Smooth muscle cell (in vitro differentiated cells): Measurements from ENCODE around the gene CREBBP. TPM values are rescaled to one million over a fixed set of nuclear protein-coding genes. Genes with fewer than 3 reads are reported as not detected.

Experiments
- DNase-seq: peaks from one replicate; lab custom pipeline; 2025; ENCODE audit not compliant: unreplicated experiment; lab: John Stamatoyannopoulos, UW
- H2AFZ ChIP-seq: fragments of 200-600 bp; sonication (generic); 2 replicates; pipeline ENCODE4 v1.6.0; 2016; ENCODE audit warnings: antibody characterized with exemption, low read depth, mild to moderate bottlenecking
- H3F3A ChIP-seq: fragments of 200-600 bp; sonication (generic); 2 replicates; pipeline ENCODE4 v1.6.0; 2017; ENCODE audit warnings: antibody characterized with exemption, low read depth
- H3K27ac ChIP-seq: fragments of 200-600 bp; sonication (generic); 2 replicates; pipeline ENCODE4 v1.5.1; 2016; ENCODE audit warnings: low read depth, mild to moderate bottlenecking
- H3K27me3 ChIP-seq: fragments of 200-600 bp; sonication (generic); 2 replicates; pipeline ENCODE4 v1.6.1; 2016; ENCODE audit warnings: low read depth, mild to moderate bottlenecking
- H3K36me3 ChIP-seq: fragments of 200-600 bp; sonication (generic); 2 replicates; pipeline ENCODE4 v1.5.1; 2016; ENCODE audit warnings: low read depth
- H3K4me1 ChIP-seq: fragments of 200-600 bp; sonication (generic); 2 replicates; pipeline ENCODE4 v1.5.1; 2016; ENCODE audit warnings: low read depth
- H3K4me2 ChIP-seq: fragments of 200-600 bp; sonication (generic); 2 replicates; pipeline ENCODE4 v1.6.0; 2016; ENCODE audit warnings: mild to moderate bottlenecking
- H3K4me3 ChIP-seq: fragments of 200-600 bp; sonication (generic); 2 replicates; pipeline ENCODE4 v1.5.1; 2016; ENCODE audit warnings: mild to moderate bottlenecking
- H3K79me2 ChIP-seq: fragments of 200-600 bp; sonication (generic); 2 replicates; pipeline ENCODE4 v1.6.0; 2016; ENCODE audit warnings: low read depth, mild to moderate bottlenecking
- H3K9ac ChIP-seq: fragments of 200-600 bp; sonication (generic); 2 replicates; pipeline ENCODE4 v1.6.0; 2016; ENCODE audit warnings: low read depth
- H3K9me3 ChIP-seq: fragments of 200-600 bp; sonication (generic); replicated peaks from 2 replicates; pipeline ENCODE4 v1.5.1; 2016; ENCODE audit warnings: low read depth
- H4K20me1 ChIP-seq: fragments of 200-600 bp; sonication (generic); 2 replicates; pipeline ENCODE4 v1.6.0; 2016; ENCODE audit warnings: low read depth
- WGBS: methylation state at CpG from one replicate; pipeline ENCODE4 v1.1.7; 2016; ENCODE audit warnings: low lambda C conversion rate; 5-methylcytosine and 5-hydroxymethylcytosine counted together
- polyA plus RNA-seq: library from polyadenylated mRNA; unstranded; fragments of >200 nt; fragmentation: Nextera tagmentation; extraction: Ambion mirVana; gene quantifications from 2 replicates; pipeline ENCODE4 v1.2.1, GENCODE V29; 2016
- total RNA-seq: library from RNA; depleted of rRNA; stranded (reverse); fragments of >200 nt; gene quantifications from 2 replicates; pipeline ENCODE4 v1.2.3, GENCODE V29; 2014
- TF ChIP-seq, protein P1 (sequence below): fragments of 200-600 bp; sonication (generic); IDR thresholded peaks from 2 replicates; pipeline ENCODE4 v1.5.1; 2017; ENCODE audit warnings: borderline replicate concordance, mild to moderate bottlenecking, antibody characterized with exemption; ENCODE audit not compliant: insufficient read depth, poor library complexity, severe bottlenecking

CREBBP gene
- total and polyA plus RNA-seq, 2 experiments from 2014 or later: 14.3 to 19.6 TPM

DNA sequence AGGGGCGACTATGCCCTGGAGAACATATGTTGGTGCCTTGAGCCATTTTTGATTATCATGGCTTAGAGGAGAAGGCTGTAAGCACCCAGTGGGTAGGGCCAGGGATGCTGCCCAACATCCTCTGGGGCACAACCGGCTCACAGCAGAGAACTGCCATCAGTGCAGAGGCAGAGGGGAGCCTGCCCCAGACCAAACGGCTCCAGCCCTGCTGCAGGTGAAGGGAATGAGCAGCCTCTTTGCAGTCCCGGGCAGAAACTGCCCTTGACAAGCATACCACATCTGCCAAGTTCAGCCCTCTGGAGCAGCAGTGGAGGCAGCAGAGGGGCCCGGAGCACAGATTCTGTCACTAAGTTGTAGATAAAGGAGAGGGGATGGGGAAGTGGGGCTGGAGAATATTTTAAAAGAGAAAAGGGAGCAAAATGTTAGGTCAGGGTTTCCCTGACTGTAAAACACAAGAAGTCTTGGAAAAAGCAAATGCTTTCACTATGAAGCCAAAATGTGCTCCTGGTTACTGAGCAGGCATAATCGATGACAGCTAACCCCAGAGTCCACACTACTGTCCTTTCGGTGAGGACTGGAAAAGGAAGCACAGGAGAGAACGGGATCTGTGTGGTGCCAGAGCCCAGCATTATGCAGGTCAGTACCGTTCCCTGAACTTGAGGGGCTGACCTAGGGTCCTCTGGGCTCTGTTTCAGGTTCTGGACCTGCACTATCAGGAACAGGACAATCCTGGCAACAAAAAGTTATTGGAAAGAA, 72.0 kb downstream of the CREBBP start:
- peaks cover 92% of the 10 kb centered on the region for H3K79me2 ChIP-seq
- no peaks in the 10 kb centered on the region for H3K4me1 ChIP-seq
- H3K4me2 ChIP-seq: no peak overlapping the region
- DNase-seq: no peak
- no peaks in the 10 kb centered on the region for H3K9me3 ChIP-seq
- 94% methylated on average over 9 of the region's 9 CpGs for WGBS
- no peak overlapping the region for H3K4me3 ChIP-seq
- H3F3A ChIP-seq: no peaks in the 10 kb centered on the region
- no peak overlapping the region for H3K27ac ChIP-seq
- no peaks in the 10 kb centered on the region for H3K36me3 ChIP-seq
- peaks cover 100% of the 10 kb centered on the region for H4K20me1 ChIP-seq
- no peak overlapping the region for H3K9ac ChIP-seq
- H2AFZ ChIP-seq: no peak overlapping the region
- H3K27me3 ChIP-seq: no peaks in the 10 kb centered on the region
- TF ChIP-seq, protein P1, sequence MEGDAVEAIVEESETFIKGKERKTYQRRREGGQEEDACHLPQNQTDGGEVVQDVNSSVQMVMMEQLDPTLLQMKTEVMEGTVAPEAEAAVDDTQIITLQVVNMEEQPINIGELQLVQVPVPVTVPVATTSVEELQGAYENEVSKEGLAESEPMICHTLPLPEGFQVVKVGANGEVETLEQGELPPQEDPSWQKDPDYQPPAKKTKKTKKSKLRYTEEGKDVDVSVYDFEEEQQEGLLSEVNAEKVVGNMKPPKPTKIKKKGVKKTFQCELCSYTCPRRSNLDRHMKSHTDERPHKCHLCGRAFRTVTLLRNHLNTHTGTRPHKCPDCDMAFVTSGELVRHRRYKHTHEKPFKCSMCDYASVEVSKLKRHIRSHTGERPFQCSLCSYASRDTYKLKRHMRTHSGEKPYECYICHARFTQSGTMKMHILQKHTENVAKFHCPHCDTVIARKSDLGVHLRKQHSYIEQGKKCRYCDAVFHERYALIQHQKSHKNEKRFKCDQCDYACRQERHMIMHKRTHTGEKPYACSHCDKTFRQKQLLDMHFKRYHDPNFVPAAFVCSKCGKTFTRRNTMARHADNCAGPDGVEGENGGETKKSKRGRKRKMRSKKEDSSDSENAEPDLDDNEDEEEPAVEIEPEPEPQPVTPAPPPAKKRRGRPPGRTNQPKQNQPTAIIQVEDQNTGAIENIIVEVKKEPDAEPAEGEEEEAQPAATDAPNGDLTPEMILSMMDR: no peak

DNA sequence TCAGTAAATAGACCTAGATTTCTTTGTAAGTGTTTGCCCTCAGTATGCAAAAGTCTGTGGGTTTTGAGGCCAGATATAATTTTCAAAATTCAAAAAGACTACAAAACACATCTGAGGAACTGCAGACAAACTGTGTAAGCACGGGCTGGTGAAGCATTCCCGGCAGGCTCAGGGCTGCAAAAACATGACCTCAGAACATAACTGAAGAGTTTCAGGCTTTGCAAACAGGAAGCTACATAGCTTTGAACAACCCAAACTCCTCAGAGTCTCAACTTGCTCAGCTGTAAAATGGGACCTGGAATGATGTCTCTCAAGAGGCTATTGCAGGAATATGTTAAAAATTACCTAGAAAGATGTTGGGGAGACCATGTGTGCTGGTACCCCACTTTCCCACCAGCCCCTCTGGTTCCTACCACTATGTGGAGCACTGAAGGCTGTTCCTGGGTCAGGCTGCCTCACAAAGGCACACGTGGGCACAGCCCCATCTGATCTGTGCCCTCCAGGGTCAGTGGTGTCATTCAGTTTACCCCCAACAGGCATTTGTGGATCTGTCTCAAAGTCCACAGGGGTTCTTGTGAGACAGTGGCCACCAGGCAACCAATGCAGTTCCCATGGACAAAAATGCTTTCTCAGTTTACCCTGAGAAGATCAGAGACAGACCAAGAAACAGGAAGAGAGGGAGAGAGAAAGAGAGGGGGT, 72.9 kb downstream of the CREBBP start:
- TF ChIP-seq, protein P1: no peak
- DNase-seq: no peak
- H3K79me2 ChIP-seq: peaks cover 91% of the 10 kb centered on the region
- peaks cover 98% of the 10 kb centered on the region for H4K20me1 ChIP-seq
- no peak overlapping the region for H3K4me2 ChIP-seq
- 89% methylated on average over 3 of the region's 3 CpGs for WGBS
- H3K27ac ChIP-seq: no peak overlapping the region
- no peaks in the 10 kb centered on the region for H3K27me3 ChIP-seq
- H3K9ac ChIP-seq: no peak overlapping the region
- H3K4me1 ChIP-seq: no peaks in the 10 kb centered on the region
- H3K36me3 ChIP-seq: no peaks in the 10 kb centered on the region
- no peaks in the 10 kb centered on the region for H3K9me3 ChIP-seq
- no peaks in the 10 kb centered on the region for H3F3A ChIP-seq
- H3K4me3 ChIP-seq: no peak overlapping the region
- H2AFZ ChIP-seq: no peak overlapping the region

DNA sequence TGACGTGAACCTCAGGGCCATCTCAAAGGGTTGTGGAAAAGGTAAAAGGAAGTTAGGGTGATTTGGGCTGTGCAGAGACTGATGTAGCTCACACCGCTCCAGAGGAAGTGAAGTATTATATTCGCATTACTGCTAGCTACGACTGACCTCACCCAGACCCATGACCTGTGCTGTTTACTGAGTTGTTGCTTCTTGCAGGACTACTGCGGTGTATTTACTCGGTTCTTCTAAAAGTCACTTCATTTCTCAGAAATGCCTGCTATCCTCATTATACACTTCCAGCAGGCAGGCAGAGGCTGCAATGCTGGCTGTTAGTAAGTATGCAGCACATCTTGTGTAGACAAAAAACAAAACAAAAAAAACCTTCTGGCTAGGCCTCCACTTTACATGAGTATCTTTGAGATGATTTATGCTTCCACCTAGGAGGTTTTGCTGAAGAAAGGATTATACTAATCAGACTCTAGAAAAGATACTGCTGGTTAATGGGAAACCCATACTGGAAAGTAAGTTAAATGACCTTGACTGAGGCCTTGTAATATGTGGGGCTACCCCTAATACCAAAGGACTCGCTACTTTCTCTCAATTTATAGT, 76.0 kb downstream of the CREBBP start:
- TF ChIP-seq, protein P1: no peak
- no peak for DNase-seq
- H4K20me1 ChIP-seq: peaks cover 96% of the 10 kb centered on the region

More for the DNA sequence above, 76.0 kb downstream of the CREBBP start:
- 96% methylated on average over 7 of the region's 7 CpGs for WGBS
- Histone ChIP-seq H3K27ac (no peak overlapping the region), H3F3A (no peaks in the 10 kb centered on the region), H3K36me3 (no peaks in the 10 kb centered on the region), H3K4me3 (no peak overlapping the region), H3K4me1 (no peaks in the 10 kb centered on the region), H2AFZ (no peak overlapping the region), H3K79me2 (peaks cover 90% of the 10 kb centered on the region), H3K9me3 (no peaks in the 10 kb centered on the region), H3K4me2 (no peak overlapping the region), H3K9ac (no peak overlapping the region), H3K27me3 (no peaks in the 10 kb centered on the region)
